DMS114 treated with DMSO at 0.1 percent for 48 hours (cell line): ENCODE measurements around the gene POLR3GL.
A peak's percentile ranks its signal among the peaks of the same experiment; 100 is the strongest.
"Not testable (repeated sequence)": the region's sequence is repeated elsewhere in the genome, so short reads cannot be mapped to it uniquely, and the experiment has no call there.

Experiments
- DNase-seq: peaks from one replicate; lab custom pipeline; 2025; ENCODE audit not compliant: unreplicated experiment; lab: John Stamatoyannopoulos, UW

Gene POLR3GL

GRCh38 chr1:145964328-145965118 lies at the start of gene POLR3GL, which contains the start of gene ANKRD34A:
Gene POLR3GL (plus strand): TSS chr1:145964690. CDS start chr1:145974866, 10,176 bp downstream.
Gene ANKRD34A (minus strand): TSS chr1:145964575. CDS start chr1:145961759, 2,816 bp downstream.
- peak; percentile 96 for DNase-seq

GRCh38 chr1:145916745-145917144 lies 47.7 kb upstream of the POLR3GL start:
- DNase-seq, result no peak

GRCh38 chr1:145917595-145917994 lies 46.9 kb upstream of the POLR3GL start:
- DNase-seq, result no peak

GRCh38 chr1:145918144-145918991 lies 46.1 kb upstream of the POLR3GL start, which contains the start of gene PEX11B:
Gene PEX11B (minus strand): TSS chr1:145918717. CDS start chr1:145918688, 29 bp downstream.
- DNase-seq, result peak; percentile 95

GRCh38 chr1:145918992-145919939 lies 45.2 kb upstream of the POLR3GL start:
- DNase-seq, result peak; percentile 33

- not testable (repeated sequence) for DNase-seq
These were observed 44.2 kb upstream of the POLR3GL start for GRCh38 chr1:145920297-145920696.

- DNase-seq, result no peak
These were observed 42.2 kb upstream of the POLR3GL start for GRCh38 chr1:145922266-145922665.

- no peak for DNase-seq
These were observed 37.8 kb upstream of the POLR3GL start for GRCh38 chr1:145926686-145927062.

GRCh38 chr1:145927063-145927886 lies 37.2 kb upstream of the POLR3GL start, which contains the start of gene RBM8A:
Gene RBM8A (minus strand): TSS chr1:145927484. CDS start chr1:145927426, 58 bp downstream.
- peak; percentile 100 for DNase-seq

GRCh38 chr1:145927916-145928643 lies 36.4 kb upstream of the POLR3GL start:
- no peak for DNase-seq

- DNase-seq, result not testable (repeated sequence)
These were observed 31.9 kb upstream of the POLR3GL start for GRCh38 chr1:145932522-145933009.

- DNase-seq, result no peak
These were observed 28.8 kb upstream of the POLR3GL start for GRCh38 chr1:145935708-145936107.

GRCh38 chr1:145936247-145936646 lies 28.2 kb upstream of the POLR3GL start:
- DNase-seq, result no peak

- no peak for DNase-seq
These were observed 27.1 kb upstream of the POLR3GL start for GRCh38 chr1:145937436-145937835.

- no peak for DNase-seq
These were observed 22.1 kb upstream of the POLR3GL start for GRCh38 chr1:145942405-145942804.

- DNase-seq, result no peak
These were observed 21.6 kb upstream of the POLR3GL start for GRCh38 chr1:145942871-145943270.

GRCh38 chr1:145944532-145944931 lies 20.0 kb upstream of the POLR3GL start:
- no peak for DNase-seq

GRCh38 chr1:145946477-145946986 lies 18.0 kb upstream of the POLR3GL start:
- no peak for DNase-seq

- DNase-seq, result no peak
These were observed 16.9 kb upstream of the POLR3GL start for GRCh38 chr1:145947551-145947950.
